GM12873 (cell line): ENCODE measurements around the gene ALCAM.

ENCODE experiments used
- TF ChIP-seq, protein P1 (sequence below): IDR thresholded peaks from 2 replicates; pipeline ENCODE4 v1.5.1; 2012; ENCODE audit warnings: low read depth, mild to moderate bottlenecking, moderate library complexity, low read length, control low read depth; ENCODE audit not compliant: insufficient read depth; ENCODE audit errors: missing control alignments

The ALCAM gene

DNA sequence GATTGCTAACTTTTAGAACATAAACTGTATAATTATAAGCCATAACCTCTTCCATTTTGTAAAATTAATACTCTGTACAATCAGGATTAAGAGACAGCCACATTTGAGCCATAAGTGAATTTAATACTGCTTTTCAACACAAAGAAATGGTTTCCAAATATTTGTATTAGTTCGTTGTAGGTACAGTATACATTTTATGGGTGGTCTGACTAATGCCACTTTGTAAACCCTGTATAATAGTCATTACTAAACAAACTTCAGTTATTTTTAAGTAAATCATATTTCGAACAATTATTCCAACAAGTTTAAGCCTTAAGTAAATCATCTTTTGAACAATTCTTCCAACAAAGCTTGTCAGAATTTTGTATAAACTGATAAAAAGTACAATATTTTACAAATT lies 11.0 kb downstream of the ALCAM start:
- TF ChIP-seq, protein P1, sequence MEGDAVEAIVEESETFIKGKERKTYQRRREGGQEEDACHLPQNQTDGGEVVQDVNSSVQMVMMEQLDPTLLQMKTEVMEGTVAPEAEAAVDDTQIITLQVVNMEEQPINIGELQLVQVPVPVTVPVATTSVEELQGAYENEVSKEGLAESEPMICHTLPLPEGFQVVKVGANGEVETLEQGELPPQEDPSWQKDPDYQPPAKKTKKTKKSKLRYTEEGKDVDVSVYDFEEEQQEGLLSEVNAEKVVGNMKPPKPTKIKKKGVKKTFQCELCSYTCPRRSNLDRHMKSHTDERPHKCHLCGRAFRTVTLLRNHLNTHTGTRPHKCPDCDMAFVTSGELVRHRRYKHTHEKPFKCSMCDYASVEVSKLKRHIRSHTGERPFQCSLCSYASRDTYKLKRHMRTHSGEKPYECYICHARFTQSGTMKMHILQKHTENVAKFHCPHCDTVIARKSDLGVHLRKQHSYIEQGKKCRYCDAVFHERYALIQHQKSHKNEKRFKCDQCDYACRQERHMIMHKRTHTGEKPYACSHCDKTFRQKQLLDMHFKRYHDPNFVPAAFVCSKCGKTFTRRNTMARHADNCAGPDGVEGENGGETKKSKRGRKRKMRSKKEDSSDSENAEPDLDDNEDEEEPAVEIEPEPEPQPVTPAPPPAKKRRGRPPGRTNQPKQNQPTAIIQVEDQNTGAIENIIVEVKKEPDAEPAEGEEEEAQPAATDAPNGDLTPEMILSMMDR = no peak

DNA sequence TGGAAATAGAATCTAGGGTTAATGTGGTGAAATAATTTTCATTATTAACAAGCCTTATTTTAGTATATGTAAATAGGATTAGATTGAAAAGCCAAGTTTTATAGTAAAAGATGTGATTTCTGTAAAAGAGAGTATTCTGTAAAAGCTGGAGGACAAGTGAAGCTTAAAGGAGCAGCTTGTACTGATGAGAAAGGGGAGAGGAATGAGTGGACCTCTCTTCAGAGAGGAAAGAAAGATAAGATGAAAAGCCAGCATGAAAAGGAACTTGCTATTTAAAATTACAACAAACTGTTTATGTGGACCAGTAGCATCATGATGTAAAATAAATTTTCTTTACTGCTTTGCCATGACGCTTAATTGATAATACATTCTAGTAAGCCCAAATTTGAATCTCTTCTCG lies 18.5 kb downstream of the ALCAM start:
- TF ChIP-seq, protein P1 = no peak

DNA sequence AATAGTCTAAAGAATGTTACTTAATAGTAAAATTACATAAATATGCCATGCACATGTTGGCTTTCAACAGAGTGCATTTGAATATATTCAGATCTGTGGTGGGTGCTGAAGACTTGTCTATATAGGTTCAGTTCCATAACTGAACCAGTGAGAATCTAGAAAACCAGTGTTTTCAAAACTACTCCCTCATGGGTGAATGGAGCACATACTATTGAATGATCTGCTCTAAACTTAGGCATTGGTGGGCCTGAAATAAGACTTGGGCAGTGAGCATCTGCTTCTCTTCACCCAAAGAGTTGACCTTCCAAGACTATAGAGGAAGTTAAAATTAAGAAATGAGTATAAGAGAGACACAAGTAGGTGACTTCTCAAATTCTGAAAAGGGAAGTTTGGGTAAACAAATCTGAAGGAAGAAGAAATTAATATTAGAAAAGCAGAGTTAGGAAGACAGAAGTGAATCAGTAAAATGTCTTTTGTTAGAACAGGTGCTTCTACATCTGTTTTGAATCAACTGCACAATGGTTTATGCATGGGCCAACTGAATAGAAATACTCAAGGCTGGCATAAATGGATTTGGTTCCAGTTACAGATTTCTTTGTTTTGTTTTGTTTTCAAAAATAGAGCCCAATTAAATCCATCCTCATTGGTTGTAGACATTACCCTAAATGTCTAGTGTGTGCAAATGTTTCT lies 19.3 kb downstream of the ALCAM start:
- TF ChIP-seq, protein P1 = no peak

DNA sequence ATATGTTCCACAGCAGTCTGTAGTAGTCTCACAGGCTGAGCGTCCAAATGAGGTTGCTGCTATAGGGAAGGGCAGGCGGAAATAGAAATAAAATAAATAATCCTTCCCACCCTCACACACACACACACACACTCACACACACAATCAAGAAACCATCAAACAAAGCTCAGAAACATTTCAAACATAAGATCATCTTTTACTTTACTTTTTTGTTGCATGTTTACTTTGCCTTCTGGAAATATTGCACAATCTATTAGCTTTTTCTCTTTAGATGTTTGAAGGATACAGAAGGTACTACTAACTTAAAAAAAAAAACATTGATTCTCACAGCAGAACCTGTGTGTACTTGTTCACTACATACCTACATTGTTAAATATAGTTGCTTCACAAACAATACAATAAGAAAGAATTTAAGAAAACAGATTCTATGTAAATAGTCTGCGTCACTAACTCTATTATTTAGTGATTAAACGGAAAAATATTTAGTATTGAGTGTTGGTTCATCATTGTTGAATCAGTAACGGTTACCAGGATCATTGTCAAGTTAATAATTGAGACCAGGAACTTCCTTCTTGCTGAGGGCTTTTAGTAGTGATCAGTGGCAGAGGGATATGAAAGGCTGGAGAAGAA lies 20.5 kb downstream of the ALCAM start:
- TF ChIP-seq, protein P1 = no peak

DNA sequence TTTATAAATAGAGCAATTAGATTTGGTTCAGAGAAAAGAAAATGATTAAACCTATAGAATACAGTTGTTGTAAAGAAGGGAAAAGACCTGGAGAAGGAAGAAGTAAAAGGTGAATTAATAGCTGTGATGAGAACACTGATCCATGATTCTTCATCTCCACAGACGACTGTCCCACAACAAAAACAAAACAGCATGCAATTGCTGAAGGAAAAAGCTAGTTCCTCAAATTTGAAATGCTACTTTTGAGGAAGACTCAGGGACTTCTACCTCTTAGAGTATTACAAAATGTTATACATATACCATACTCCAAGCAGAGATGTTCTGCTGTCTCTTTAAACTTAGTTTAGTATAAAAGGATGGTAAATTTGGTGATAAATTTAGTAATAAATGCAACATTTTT lies 21.5 kb downstream of the ALCAM start:
- TF ChIP-seq, protein P1 = no peak

DNA sequence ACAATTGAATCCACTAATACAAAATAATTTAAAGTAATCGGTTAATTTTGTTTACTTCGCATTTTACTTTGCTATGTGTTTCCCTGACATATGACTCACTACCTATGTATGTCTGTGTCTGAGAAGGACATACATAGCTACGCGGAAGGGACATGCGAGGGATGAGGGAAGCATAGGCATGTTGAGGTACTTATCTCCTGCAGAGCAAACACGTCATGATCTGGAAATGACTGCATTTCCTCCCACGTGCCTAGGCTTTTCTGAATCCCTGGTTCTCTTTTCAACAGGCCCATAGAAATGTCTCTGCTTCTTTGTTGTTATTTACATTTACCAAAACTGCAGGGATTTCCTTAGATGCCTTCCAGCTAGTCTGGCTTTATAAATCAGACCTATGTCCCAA lies 27.5 kb downstream of the ALCAM start:
- TF ChIP-seq, protein P1 = no peak

DNA sequence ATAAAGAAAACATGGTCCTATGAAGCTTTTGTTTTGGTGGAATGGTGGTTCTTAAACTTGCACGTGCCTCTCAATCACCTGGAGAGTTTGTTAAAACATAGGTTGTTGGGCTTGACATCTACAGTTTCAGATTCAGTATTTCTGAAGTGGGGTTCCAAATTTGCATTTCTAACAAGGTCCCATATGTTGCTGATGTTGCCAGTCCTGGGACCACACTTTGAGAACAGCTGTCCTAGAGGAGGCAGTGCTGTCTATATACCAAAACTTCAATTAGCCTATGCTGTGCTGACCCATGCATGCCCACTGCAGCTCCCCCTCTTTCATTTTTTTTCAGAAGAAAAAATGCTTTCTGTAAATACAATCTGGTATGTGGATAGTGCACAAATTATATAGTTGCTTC lies 31.3 kb downstream of the ALCAM start:
- TF ChIP-seq, protein P1 = no peak
